NOMO-1 treated with DMSO at 0.1 percent for 48 hours (cell line): ENCODE measurements around the gene PSD2.

Source experiments
- DNase-seq: peaks from one replicate; lab custom pipeline; 2025; ENCODE audit not compliant: unreplicated experiment; lab: John Stamatoyannopoulos, UW

Gene PSD2

DNA sequence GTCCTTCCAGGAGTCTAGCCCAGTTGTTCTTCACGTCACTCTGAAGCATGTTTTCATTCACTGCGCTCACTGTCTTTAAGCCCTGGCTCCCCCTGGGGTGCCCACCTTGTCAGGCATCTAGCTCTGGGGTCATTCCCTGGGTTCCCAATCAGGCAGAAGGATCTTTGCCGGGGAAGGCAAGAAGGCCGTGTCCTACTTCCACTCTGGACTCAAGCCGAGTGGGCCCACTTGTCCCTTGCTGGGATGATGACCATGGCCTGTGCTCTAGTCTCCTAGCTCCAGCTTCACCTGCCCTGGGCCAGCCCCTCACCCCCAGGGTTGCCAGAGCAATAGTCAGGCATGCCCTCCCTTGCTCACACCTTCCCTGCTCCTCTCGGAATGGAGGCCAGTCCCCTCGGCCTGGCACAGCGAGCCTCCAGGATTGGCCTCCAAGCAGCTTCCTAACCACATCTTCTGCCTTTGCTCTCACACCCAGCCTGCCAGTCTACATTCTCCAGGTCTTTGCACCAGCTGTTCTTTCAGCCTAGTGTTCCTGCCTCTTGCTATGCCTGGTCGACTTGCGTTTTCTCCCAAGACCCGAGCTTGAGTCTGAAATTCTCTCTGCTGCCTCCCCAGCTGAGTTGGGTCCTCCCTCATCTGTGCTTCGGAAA lies 32.2 kb upstream of the PSD2 start:
- DNase-seq, result no peak

DNA sequence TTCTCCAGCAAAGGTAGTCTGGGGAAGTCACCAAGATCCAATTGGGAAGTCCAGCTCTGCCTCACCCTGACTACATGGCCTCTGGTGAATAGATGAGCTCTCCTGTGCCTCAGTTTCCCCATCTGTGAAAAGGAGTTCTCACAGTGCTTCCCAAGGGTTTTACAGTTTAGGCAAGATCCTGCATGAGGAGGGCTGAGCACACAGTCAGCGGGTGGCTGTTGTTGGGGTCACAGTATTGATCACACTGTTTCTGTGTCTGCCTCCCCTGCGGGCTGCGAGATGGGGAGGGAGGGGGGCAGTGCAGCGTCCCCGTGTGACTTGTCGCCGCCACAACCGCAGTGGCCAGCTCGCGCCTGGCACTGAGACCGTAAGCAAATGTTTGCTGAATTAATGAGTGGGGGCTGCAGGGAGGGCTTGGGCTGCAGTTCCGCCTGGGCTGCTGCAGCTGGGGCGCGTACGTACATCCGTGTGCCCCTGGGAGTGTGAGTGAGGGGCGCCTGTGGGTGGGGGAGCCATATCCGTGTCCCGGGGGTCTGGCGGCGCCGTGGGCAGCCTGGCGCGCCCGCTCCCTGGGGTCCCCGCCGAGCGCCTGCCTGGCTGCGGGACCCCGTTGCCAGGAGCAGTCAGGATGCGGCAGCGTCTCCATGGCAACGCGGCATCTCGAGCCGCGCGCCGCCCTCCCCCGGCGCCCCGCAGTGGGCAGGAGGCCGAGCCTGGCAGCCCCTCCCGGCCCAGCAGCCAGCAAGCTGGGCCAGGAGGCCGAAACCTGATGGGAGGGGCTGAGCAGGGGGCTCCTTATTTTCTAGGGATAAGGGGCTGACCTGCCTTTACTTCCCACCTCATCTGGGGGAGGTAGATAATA lies 31.4 kb upstream of the PSD2 start:
- DNase-seq, result no peak

DNA sequence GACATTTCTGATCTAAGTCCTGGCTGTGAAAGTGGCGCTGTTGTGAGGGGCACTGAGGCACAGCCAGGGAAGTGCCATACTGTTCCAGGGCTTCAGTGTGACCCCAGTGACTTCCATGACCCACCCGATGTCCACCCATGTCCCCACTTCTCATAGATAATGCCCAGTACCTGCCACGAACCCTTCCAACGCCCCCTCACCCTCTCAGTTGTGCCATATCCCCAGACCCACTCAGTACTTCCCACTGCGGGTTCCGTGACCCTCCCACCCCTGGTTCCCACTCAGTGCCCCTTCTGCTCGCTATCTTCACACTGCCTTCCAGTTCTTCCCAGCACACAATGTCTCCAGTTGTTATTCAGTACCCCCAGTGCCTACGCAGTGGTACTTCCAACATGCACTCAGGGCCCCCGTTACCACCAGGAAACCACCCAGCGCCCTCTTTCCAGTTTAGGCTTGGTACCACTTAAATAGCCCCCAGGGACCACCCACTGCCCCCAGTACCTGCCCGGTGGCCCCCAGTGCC lies 30.7 kb upstream of the PSD2 start:
- DNase-seq, result no peak

DNA sequence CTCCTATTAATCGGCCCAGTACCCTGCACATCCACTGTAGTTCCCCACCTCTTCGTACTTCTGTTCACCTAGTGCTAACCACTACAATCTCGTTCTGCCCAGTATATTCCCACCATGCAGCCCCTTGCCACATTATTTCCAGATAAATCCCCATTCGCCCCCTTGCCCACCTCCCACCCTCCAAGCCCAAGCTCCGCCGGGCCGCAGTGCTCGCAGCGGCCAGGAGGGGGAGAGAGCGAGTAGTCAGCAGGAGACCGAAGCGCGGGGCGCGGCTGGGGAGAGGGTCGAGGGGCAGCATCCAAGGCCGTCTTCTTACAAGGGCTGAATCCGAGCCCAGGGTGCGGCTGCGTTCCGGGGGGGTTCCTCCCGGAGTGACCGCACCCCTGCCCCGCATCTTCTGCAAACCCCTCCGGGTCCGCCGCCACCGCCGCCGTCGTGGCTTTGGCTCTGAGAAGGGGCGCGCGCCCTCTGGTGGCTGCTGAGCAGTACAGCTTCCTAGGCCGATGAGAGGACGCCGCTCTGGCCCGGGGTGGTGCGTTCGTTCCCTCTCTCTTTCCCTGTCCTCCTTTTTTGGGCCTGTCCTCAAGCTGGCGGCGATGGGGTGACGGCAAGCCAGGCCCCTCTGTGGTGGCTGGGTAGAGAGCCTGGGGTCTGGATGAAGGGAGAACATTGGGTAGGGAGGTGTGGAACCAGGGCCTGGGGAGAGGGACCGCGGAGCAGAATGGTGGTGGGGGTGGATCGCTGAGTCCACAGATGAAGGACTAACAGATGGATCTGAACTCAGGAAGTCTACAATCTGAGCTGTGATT lies 30.0 kb upstream of the PSD2 start:
- peak; percentile 62 for DNase-seq

DNA sequence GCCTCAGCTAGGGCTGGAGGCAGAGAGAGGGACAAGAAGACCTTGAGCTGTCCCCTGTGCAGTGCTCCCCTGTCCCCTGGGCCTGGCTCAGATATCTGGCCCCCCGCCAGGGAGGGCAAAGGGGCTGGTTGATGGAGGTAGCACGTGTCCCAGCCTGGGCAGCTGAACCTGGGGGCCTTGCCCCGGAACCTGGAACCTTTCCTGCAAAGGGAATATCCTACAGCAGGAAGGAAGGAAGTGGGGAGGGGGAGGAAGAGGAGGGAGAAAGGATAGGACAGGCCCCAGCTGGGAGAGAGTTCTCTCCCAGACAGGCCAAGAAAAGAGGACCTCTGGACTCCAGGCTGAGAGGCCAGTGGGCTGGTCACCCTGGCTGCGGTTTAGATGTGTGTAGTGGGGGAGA lies 27.6 kb upstream of the PSD2 start:
- no peak for DNase-seq

DNA sequence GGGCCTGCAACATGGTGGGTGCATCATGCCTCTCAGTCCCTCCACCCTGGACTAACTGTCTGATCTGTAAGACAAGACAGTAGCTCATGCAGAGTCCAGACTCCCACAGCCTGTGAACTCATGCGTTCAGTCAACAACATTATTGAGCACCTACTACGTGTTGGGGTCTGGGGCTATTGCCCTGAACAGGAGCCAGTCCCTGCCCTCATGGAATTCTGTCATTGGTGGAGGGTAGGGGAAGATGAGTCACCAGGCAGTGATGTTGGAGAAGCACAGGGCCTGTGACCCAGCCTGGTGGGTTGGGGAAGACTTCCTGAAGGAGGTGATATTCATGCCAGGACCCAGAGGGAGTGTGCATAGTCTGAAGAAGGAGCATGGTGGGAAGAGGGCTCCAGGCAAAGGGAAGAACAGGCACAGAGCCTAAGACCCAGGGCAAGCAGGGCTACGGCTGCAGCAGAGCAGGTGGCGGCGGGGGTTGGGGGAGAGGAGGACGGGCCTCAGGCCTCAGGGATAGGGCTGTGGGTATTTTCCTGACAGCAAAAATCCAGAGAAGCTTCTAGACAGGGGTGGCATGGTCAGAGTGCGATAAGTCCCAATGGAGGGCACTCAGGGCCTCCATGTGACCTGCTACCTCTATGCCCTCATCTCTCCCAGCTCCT lies 26.7 kb upstream of the PSD2 start:
- no peak for DNase-seq

DNA sequence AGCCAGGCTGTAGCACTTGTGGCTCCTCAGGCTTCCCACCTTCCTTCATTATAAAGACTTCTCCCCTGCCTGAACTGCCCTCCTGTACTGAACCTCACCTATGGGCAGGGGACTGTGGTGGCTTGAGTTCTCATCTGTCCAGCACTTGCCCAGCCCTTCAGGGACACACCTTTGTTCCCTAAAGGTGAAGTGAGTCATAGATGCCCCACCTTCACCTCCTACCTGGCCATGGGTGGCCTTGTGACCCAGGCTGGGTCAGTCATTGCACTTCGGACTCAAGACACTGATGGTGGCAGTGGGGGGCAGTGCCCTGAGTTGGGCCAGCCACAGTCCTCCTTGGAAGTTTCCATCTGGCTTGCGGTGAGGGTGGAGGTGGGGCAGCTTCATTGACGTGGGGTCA lies 26.1 kb upstream of the PSD2 start:
- no peak for DNase-seq

DNA sequence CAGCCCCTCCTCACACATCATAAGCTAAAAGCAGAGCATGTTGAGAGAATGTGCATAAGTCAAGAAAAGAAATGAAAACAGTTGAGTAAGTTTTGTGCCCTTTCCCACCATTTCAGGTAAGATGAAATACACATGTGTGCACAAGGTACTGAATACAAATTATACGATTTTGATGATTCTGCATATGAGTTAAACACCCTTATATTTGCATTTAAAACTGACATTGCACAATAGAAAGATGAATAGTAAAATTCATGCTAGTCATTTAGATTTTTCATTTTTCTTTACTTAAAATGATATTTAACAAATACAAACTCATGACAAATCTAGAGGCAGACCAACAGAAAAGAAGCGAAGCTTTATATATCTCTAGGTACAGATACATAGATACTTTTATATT lies 24.9 kb upstream of the PSD2 start:
- DNase-seq, result no peak

DNA sequence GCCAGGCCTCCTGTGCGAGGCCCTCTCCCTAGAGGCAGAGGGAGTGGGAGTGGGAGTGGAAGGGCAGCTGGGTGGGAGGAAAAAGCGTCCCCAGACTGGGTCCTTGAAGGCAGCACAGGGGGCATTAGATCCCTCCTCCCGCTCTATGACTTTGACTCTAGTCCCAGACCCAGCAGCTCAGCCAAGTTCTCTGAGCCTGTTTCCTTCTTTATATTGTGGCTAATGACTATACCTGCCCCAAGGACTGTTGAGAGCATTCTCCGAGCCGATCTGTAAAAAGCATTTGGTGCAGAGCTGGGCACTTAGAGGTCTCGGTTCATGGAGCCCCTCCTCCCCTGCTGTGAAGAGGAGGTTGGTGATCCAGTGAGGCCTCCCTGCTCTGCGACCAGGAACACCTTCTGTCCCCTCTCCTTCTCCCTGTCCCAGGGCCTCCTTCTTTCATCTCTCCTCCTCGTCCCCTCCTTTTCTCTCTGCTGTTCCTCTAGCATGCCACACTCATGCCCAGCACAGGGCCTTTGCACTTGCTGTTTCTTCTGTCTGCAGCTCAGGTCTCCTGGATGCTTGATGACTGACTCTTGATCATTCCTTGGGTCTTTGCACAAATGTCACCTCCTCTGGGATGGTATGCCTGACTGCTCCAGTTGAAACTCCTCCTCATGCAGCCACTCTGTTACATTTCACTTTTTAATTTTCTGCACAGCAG lies 23.4 kb upstream of the PSD2 start:
- DNase-seq, result no peak

DNA sequence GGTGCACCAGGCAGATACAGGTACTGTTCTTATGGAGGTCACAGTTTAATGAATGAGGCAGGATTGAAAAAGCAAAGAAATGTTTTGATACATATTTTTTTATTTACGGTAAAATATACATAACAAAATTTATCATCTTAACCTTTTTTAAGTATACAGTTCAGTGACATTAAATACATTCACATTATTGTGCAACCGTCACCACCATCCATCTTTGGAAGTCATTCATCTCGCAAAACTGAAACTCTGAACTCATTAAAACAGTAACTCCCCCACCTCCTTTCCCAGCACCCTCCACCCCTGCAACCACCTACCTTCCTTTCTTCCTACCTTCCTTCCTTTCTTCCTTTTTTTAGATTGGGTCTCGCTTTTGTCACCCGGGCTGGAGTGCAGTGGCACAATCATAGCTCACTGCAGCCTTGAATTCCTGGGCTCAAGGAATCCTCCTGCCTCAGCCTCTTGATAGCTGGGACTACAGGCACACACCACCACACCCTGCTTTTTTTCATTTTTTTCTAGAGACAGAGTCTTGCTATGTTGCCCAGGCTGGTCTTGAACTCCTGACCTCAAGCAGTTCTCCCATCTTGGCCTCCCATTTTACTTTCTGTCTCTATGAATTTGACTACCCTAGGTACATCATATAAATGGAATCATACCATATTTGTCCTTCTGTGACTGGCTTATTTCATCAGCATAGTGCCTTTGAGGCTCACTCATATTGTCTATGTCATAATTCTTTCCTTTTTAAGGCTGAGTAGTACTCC lies 22.5 kb upstream of the PSD2 start:
- DNase-seq, result no peak

DNA sequence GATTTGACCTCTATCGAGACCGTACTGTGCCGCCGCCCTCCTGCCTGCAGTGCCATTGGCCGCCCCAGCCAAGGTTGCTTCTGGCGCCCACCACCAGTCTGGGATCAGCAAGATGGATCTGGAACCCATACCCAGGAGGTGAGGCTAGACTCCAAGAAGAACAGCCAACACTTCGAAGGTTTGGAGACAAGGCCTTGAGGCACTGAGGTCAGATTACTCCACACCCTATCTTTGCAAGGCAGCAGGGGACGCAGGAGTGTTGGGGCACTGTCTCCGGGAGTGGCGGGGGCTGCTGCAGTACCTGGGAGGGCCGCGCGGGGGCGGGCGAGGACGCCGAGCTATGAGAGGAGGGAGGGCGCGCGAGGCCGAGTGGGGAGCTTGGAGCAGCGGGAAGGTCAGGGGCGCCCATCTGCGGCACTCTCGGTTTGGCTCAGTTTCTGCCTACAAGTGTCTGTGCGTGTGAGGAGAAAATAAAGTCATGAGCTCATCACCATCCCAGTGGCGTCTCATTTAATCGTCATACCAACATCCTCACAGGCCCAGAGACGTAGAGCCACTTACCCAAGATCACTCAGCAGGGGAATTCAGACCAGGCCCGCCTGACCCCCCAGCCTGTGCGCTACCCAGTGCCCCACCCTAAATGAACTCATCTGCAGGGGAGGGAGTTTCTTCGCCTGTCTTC lies 20.5 kb upstream of the PSD2 start:
- peak; percentile 75 for DNase-seq

DNA sequence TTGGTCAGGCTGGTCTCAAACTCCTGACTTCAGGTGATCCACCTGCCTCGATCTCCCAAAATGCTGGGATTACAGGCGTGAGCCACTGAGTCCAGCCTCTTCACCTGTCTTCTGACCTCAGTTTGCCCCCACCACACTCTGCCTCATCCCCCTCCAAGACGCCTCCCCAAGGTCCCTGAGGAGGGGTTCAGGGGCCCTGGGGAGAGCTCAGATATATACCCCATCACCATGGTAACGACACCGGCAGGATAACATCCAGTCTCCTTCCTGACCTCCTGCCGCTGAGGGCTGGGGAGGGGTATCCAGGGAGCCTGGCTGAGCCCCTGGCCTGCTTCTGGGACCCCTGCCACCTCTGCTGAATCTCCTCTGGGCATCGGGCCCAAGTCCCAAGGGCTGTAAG lies 19.7 kb upstream of the PSD2 start:
- DNase-seq, result no peak

DNA sequence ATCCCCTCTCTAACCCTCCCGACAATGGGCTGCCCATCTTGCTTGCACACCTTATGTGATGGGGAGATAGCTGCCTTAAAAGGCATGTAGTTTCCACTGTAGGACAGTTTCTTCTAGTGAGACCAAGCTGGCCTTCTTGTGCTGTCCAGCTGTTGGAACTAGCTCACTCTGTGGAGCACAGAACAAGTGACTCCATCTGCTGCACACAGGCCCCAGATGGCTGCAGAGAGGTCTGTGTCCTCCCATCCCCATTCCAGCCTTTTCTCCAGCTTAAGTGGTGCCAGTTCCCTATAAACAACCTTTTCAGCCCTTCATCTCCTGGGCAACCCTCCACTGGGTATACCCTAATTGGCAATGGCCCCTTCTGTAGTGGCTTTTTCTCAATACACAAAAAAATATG lies 18.7 kb upstream of the PSD2 start:
- no peak for DNase-seq

DNA sequence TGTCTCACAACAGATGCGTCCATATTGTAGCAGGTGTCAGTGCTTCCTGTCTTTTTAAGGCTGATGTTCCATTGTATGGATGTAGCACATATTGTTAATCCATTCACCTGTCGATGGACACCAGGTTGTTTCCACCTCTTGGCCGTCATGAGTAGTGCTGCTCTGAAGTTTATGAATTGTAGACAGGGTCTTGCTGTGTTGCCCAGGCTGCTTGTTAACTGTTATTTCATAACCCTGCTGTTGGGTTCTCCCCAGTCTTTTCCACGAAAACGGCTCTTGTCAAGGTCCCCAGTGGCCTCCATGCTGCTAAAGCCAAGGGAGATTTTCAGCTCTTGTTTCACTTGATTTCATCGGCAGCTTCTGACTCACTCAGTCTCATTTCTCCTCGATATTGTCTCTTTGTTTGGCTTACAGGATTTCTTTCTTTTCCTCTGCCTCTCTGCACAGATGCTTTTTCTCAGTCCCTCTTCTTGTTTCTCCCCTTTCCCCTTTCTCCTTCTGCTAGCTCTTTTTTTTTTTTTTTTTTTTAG lies 12.1 kb upstream of the PSD2 start:
- no peak for DNase-seq

DNA sequence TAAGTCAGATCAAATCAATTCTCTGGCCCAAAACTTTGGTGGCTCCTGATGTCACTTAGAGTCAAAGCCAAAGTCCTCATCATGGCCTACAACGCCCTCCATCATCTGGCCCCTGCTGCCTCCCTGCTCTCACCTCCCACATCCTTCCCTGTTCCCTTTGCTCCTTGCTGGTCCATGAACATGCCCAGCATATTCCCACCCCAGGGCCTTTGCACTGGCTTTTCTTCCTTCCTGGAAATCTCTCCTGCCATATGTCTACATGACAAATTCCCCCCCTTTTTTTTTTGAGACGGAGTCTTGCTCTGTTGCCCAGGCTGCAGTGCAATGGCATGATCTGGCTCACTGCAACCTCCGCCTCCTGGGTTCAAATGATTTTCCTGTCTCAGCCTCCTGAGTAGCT lies 11.1 kb upstream of the PSD2 start:
- no peak for DNase-seq

DNA sequence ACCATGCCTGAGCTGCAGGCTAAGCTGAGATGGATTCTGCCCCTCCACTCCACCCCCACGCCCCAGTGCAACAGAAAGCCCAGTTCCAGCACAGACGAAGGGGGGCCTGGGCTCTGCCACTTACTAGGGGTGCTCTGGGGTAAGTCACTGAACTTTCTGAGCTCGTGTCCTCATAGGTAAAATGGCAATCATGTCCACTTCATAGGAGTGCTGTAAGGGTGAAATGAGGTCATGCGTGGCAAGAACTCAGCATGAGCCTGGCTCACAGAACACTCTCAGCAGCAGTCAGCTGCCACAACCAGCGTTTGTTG lies 8.4 kb upstream of the PSD2 start:
- no peak for DNase-seq

DNA sequence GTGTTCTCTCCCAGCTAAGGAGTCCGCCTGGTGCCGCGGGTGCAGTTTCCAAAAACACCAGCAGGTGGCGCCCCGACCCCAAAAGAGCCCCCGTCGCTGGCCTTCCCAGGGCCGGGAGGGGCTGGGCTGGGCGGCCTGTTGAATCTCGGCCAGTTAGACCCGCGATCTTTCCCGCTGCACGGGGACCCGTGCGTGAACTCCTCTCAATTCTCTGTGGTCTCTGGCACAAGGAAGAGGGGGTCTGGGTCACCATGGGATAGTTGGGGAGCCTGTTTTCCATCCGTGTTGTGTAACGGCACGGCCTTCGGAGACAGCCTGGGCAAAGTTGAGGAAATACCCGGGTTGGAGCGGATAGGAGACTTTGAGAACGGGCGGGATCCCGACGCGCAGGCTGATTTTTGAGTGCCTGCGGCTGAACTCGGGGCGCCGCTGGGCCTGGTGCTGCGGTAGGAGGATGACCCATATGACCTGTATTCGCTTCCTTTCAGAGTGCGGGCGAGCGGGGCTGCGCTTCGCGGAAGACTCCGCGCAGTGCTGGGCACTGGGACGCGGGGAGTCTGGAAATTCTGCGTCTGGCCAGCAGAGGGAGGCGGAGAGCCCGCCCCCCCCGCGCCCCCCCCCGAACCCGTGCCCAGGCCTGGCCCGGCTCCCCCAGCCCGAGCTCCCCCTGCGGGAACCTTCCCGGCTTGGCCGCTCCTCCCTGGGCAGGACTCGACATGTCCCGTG lies 7.9 kb upstream of the PSD2 start:
- DNase-seq, result peak; percentile 66

DNA sequence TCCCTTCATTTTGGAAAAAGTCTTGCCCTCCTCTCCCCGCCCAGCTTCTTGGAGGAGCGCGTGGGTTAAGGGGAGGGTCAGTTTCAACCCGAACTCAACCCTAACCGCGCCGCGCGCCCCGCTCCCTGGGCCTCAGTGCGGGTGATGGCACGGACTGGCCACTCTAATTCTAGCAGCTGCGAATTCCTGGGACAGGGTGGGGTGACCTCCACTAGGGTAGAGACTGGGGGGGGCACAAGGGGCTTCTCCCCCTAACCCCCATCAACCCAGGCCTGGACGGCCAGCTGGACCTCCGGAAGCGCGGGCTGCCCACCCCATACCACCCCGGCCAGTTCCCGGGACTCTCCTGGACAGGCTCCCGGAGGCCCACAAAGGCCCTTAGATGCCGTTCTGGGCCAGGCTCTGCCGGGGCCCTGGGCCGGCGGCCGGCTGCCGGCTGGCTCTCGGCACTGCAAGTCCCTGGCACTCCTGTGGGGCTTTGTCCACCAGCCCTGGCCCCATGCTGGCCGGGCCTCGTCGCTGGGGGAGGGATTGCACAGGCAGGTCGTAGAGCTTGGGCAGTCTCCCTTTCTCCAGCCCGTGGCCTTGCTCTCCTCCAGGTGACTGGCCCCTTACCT lies 7.2 kb upstream of the PSD2 start:
- DNase-seq, result no peak
